ENCODE measurements around the gene BCR. TPM values are rescaled to one million over a fixed set of nuclear protein-coding genes. Genes with fewer than 3 reads are reported as not detected.

BCR gene
- total RNA-seq, 1 experiment from 2014 or later: 77.0 TPM

DNA sequence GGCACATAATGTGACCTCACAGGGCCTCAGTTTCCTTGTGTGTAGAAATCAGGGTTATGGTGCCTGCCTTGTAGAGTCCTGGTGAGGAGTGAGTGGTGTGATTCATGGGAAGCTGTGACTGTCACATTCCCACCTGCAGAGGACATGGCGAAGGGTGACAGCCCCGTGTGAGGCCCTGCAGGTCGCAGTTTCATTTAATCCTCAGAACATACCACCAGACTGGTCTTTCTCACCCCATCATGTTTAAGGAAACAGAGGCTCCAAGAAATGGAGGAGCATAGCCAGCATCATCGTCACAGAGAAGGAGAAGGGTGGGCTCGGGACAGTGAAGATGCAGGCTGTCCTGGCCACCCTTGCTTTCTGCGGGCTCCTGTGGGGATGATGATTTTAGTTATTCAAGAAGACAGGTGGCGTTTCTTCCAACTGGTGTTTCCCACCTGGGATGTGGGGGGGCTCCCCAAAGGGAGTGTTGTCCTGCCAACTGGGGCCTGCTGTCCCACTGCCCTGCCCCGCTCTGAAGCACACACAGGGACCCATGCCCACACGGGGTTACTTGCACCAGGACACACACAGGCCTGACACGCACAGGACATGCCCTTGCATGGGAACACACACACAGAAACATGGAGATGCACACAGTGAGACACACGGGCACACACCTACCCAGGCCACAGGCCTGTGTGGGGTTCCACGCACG, 100.2 kb downstream of the BCR start:
- no peak overlapping the region for H4K91ac ChIP-seq (ENCODE audit: insufficient read length, low read depth, low read length)
- no peak overlapping the region for H3K14ac ChIP-seq (ENCODE audit: insufficient read depth, low read length)
- H3K4me2 ChIP-seq (ENCODE audit: insufficient read depth, insufficient read length, low read length): no peak overlapping the region
- H2BK15ac ChIP-seq (ENCODE audit: low read depth, low read length): no peak overlapping the region
- H2BK5ac ChIP-seq (ENCODE audit: insufficient read length, low read length): no peak overlapping the region
- H3K27ac ChIP-seq (ENCODE audit: insufficient read length, low read depth, low read length): no peak overlapping the region
- peak overlapping the region in 2 of 3 experiments; percentile 10 to 91; a peak in 4 of 7 replicates for H3K27ac Mint-ChIP-seq
- WGBS (ENCODE audit: extremely low coverage, insufficient read length, low lambda C conversion rate): no CpG with 5 or more reads among the region's 13 CpGs
- H3K56ac ChIP-seq (ENCODE audit: insufficient read length, low read depth, low read length): no peak overlapping the region
- TF ChIP-seq, protein P1, sequence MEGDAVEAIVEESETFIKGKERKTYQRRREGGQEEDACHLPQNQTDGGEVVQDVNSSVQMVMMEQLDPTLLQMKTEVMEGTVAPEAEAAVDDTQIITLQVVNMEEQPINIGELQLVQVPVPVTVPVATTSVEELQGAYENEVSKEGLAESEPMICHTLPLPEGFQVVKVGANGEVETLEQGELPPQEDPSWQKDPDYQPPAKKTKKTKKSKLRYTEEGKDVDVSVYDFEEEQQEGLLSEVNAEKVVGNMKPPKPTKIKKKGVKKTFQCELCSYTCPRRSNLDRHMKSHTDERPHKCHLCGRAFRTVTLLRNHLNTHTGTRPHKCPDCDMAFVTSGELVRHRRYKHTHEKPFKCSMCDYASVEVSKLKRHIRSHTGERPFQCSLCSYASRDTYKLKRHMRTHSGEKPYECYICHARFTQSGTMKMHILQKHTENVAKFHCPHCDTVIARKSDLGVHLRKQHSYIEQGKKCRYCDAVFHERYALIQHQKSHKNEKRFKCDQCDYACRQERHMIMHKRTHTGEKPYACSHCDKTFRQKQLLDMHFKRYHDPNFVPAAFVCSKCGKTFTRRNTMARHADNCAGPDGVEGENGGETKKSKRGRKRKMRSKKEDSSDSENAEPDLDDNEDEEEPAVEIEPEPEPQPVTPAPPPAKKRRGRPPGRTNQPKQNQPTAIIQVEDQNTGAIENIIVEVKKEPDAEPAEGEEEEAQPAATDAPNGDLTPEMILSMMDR (conservative IDR thresholded peaks at IDR 0.05): no peak
- no peaks in the 10 kb centered on the region for H3K23me2 ChIP-seq (ENCODE audit: insufficient read length, low read depth, low read length, poor library complexity, severe bottlenecking)
- no peak overlapping the region for H4K8ac ChIP-seq (replicated peaks; ENCODE audit: insufficient read length, low read depth, low read length)
- H2AFZ ChIP-seq (ENCODE audit: low read length): no peak overlapping the region
- H3K27me3 Mint-ChIP-seq (ENCODE audit: low read depth): no peaks in the 10 kb centered on the region
- no peak overlapping the region for H2BK120ac ChIP-seq (ENCODE audit: low read depth, low read length, poor library complexity, severe bottlenecking)
- no peak overlapping the region for H3K4ac ChIP-seq (ENCODE audit: low read depth, low read length)
- H3T11ph ChIP-seq (ENCODE audit: low read length): no peak overlapping the region
- DNase-seq: no peak
- H3K27me3 ChIP-seq (ENCODE audit: insufficient read depth, low read length): no peaks in the 10 kb centered on the region
- H4K5ac ChIP-seq (ENCODE audit: insufficient read length, low read depth, low read length): no peak overlapping the region
- peaks cover 10 to 61% (median 56%) of the 10 kb centered on the region in 3 experiments; a peak in 6 of 7 replicates for H3K36me3 Mint-ChIP-seq (ENCODE audit: insufficient read depth in 1 of 3, low read depth in 3 of 3)
- 0 out of 4 replicates have a peak, but pooled peaks cover 0 to 2% of the 10 kb centered on the region in 2 experiments for H3K4me1 Mint-ChIP-seq
- no peak overlapping the region for H2BK20ac ChIP-seq (ENCODE audit: low read depth, low read length, poor library complexity, severe bottlenecking)
- H3K9ac ChIP-seq (ENCODE audit: extremely low read depth, insufficient read length, low read length): no peak overlapping the region
- H3K4me3 Mint-ChIP-seq: no peak overlapping the region
- H3K9me3 ChIP-seq (ENCODE audit: control insufficient read depth, low read depth, low read length): no peaks in the 10 kb centered on the region
- H4K20me1 ChIP-seq (ENCODE audit: control insufficient read depth, insufficient read depth, insufficient read length): no peaks in the 10 kb centered on the region
- no peaks in the 10 kb centered on the region for H3K79me1 ChIP-seq (ENCODE audit: insufficient read depth, low read depth, low read length, poor library complexity, severe bottlenecking)
- H3K9me3 Mint-ChIP-seq: no peaks in the 10 kb centered on the region; a peak in 2 of 5 replicates
- no peaks in the 10 kb centered on the region for H3K4me1 ChIP-seq (ENCODE audit: insufficient read depth, low read length)
- H3K18ac ChIP-seq (ENCODE audit: insufficient read length, low read depth, low read length): no peak overlapping the region
- H2AK5ac ChIP-seq (ENCODE audit: insufficient read length, low read length): no peak overlapping the region
- no peaks in the 10 kb centered on the region for H3K79me2 ChIP-seq (ENCODE audit: insufficient read depth, low read length)
- H3K23ac ChIP-seq (ENCODE audit: insufficient read length, low read depth, low read length): no peak overlapping the region
- no peak overlapping the region for H2BK12ac ChIP-seq (ENCODE audit: insufficient read length, low read depth, low read length)
